GM19397 (cell line): Measurements from ENCODE around the gene CPED1.
A peak's percentile ranks its signal among the peaks of the same experiment; 100 is the strongest.

Experiments
- ATAC-seq: cut with Tn5 transposase; IDR thresholded peaks from one replicate; pipeline ENCODE4 v1.9.1; 2021; ENCODE audit warnings: mild to moderate bottlenecking, moderate library complexity; ENCODE audit not compliant: unreplicated experiment

CPED1 gene

DNA sequence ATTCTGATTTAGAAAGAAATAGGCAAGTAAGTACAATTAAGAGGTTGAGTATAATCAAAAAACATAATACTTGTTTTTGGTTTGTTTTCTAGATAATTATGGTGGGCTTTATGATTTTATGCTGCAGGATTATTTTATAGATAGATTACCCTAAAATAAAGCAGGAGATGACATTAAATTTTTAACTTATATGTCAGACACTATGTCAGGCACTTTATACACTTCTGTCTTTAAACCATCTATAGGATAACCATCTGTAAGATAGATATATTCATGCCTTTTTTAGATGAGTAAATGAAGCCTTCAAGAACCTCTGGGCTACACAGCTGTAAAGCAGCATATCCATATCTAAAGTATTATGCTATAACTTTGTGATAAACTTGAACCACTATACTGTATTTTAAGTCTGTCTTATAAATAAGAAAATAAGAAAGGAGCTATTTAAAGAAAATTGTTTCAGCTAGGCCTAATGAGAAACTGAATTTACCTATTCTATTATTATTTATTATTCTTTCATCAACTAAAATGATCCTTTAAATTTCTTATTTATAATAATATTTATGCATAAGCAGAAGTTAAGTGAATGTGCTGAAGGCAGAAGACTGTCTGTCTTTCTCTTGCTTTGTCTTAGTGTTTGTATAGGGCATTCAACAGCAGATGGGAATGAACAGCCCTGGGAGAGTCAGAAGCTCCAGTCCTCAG is 94.0 kb downstream of the CPED1 start:
- no peak for ATAC-seq

DNA sequence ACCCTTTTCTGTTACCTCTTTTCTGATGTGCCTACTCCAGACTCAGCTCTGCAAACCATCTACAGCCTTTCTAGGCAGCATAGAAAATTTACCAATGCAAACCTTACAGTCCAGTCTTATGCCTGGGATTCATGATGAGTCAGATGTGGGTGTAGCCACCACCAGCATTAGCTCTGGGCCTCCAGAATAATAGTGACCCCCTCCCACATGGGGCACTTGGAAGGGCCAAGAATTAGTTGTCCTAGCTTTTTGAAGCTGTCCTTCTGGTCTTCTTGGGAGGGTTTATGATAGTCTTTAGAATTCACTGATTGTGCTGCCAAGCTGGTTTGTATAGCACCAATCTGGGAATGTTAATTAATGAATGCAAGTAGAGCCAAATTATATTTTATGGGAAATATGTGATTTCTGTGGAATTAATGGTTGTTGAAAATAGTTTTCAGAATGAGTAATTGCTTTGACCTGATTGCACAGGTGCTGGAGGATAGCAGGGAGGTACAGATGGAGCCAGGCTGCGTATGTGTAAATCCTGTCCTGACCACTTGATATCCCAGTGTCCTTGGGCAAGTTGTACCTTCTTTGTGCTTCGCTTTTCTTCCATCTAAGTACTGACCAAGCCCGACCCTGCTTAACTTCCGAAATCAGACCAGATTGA is 94.8 kb downstream of the CPED1 start:
- no peak for ATAC-seq

DNA sequence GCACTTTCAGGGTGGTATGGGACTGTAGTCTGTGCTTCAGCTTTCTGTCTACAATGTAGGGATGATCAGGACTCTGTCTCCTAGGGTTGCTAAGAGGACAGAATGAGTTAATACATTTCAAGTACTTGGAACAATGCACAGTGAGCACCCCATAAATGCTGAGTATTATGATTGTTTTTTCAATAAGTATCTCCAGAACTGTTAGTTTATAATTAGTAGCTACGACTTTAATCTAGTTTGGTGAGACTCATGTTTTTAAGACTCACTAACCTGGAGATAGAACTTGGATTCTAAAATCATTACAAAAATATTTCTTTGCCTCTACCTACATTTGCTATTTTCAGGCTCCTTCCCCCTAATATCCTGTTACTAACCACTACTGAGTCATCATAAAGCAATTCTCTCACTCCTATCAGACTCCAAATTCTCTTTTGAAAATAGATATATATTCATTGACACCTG is 95.3 kb downstream of the CPED1 start:
- no peak for ATAC-seq

DNA sequence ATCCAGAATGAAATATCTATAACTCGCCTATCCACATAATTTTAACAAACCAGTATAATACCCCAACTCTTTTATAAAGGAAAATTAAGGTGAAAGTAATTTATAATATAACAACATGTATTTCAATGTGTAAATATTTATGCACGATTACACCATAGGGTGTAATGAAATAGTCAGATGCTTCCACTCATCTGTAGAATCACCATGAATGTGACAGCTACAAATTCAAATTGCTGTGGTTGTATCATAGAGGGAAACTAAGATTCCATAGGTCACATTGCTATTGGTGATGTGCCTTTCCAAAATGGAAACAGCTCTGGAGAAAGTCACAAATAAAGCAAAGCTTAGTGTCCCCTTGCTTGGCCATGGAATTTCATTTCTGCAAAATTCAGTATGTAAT is 95.7 kb downstream of the CPED1 start:
- ATAC-seq: no peak

DNA sequence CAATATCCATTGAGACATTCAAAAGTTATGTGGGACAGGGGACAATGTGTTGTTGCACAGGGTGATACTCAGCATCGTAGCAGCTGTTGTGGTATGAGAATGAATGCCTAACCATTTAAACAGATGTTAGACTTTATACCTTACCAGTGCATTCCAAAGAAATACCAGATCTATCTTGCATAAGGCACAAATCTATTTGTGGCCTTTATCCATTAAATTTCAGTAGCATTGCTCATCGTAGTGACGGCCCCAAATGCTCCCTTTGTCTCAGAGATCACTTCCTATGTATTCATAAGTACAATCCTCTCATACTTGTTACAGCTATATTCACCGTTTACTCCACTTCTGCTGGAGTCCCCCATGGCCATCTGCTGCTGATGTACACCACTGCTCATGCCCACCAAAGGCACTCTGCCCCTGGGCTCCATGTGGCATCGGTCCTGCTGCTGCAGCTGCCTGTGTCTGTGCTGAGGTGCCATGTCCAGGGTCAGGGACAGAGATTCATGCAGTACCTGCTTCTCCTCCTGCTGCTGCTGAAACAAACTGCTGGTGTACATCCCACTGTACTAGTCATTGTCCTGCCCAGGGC is 96.3 kb downstream of the CPED1 start:
- no peak for ATAC-seq

DNA sequence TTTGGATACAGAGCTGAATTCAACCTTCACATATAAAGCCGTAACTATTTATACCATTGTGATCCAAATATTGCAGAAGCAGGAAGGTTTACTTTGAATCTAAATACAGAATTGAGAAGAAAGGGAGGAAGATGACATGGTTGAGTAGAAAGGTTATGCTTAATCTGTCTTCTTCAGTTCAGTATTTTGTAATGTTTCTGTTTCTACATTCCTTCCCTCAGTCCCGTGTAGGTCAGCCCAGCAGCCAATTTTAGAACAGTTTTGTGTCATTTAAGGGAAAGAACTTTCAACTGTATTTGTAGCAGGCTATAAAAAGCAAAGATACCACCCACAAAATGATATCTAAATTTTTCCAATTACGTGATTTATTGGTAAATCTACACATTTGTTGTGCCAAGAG is 97.4 kb downstream of the CPED1 start:
- no peak for ATAC-seq

DNA sequence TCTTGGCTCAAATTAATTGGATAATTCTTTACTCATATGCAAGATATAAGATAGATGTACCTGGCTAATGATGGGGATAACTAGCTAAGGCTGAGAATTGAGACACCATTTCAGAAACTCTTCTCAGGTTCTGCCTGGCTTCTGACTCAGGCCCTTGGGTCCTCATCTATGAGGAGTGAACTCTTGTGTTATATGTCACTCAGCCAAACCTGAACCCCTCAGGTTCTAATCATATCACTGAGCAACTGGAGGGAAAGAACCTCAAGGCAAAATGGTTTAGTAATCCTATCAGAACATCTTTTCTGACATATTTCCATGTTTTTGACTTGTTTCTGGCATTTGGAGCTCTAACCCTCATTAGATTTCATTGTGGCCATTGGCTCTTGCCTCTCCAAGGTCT is 100.4 kb downstream of the CPED1 start:
- no peak for ATAC-seq

DNA sequence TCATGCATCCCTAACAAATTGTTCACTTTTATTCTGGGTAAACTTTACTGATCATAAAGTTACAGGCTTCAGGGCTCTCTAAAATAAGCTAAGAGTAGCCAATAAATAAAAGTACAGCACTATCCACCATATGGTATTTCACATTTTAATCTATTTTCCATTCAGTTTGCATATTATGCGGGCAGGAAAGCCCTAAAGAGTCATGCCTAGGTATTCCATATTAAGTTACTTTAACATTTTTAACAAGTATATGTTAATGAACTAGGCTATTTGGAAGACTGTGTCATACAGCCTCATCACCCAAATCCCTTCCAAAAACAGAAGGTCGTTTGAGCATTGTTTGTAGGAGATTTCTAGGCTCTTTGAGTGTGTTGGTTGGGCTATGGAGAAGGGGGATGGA is 106.3 kb downstream of the CPED1 start:
- no peak for ATAC-seq

DNA sequence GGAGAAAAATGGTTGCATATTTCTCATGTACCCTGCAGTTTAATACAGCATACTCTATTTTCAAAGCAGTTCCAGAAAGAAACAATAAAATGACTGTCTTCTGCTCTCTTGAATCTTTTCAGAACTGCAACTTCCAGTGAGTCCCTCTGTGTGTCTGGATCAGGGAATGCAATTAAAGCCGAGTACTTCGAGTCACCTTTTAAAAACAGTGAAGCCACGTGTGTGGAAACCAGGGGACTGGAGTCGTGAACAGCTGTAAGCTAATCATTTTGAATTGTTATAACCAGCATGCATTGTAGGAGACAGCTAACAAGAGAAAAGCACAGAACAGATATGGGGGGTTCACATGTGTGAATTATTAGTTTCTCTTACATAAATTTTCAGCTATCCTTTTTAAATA is 109.1 kb downstream of the CPED1 start:
- ATAC-seq: no peak

DNA sequence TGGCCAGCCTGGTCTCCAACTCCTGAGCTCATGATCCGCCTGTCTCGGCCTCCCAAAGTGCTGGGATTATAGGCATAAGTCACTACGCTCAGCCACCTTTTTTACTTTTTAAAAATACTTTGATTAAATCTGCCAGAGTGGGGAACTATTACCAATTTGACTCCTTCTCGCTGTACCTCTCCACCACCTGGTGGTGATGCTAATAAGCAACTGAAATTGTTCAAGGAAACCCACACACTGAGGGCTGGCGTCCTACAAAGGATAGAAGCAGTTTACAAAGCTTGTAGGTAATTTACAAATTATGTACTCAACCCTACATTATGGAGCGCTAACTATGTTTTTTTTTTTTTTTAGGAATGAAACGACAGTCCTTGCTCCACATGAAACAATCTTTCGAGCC is 111.1 kb downstream of the CPED1 start:
- no peak for ATAC-seq

DNA sequence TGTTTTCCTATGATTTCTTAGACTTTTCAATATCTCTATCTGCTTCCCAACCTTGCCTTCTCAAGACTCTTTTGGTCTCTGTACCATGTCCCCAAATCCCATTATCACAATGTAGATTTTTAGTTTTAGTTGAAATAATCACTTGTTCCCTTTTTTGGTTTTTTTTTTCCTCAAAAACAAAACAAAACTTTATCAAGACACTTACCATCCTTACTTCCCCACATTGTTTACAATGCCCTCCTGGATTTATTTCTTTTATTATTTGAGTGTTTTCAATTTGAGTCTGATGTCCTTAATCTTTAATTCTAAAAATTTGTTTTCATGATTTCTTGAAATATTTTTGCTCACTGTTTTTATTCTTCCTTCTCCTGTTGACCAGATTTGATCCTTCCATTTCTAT is 112.6 kb downstream of the CPED1 start:
- ATAC-seq: no peak

DNA sequence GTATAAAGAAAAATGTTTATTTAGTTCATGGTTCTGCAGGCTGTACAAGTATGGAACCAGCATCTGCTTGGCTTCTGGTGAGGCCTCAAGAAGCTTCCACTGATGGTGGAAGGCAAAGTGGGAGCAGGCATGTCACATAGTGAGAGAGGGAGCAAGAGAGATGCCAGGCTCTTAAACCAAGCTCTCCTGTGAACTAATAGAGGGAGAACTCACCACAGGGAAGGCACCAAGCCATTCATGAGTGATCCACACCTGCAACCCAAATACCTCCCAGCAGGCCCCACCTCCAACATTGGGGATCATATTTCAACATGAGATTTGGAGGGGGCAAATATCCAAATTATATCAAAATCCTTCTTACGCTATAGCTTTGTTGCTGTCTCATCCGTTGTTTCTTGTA is 113.1 kb downstream of the CPED1 start:
- no peak for ATAC-seq

DNA sequence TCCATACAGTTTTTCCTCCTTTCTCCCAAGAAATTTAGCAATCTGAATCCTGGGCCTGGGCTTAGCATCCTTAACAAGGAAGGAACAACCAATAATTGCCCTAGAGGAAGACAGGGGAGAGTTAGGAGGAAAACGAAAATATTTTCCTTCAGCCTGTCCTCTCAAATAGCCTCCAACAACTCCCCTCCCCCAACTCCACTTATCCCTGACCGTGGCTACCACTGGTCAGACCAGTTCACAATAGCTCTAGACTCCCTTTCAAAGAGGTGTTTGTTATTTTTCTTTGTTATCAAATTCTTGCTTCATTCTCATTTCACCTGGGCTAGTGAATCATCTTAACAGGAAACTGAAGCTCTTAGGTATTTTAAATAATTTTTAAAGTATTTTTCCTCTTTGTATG is 114.1 kb downstream of the CPED1 start:
- no peak for ATAC-seq

DNA sequence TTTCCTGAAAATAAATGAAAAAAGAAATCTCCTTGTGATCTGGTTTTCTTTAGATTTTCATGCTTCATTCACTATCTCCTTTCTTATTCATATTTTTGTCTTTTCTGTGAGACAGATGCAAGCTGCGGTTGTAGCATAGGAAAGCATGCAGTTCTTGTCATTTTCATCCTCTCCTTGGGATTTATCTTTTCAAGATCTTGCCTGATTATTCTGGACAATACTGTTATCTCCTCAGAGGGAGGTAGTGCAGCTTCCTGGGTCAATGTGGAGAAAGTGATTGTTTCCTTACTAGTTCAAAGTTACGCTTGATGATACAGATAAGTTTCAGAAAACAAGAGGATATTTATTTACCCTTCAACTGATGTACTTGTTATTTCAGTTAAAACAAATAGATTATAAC is 114.6 kb downstream of the CPED1 start:
- ATAC-seq: no peak

DNA sequence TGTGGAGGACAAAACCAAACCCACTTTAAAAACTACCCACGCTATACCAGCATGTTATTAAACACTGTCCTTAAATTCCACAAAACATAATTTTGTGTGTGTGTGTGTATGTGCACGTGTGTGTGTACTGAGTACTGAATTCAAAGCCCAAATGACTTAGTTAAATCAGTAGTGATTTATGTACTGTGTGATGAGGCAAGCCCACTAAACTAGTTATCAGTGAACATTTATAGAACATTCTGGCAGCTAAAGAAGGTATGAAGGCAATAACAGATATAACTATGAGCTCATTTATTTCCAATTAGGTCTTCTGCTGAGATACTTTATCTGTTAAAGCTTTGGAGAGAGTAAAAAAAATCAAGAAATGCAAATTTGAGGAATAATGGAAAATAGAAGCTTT is 115.1 kb downstream of the CPED1 start:
- no peak for ATAC-seq

DNA sequence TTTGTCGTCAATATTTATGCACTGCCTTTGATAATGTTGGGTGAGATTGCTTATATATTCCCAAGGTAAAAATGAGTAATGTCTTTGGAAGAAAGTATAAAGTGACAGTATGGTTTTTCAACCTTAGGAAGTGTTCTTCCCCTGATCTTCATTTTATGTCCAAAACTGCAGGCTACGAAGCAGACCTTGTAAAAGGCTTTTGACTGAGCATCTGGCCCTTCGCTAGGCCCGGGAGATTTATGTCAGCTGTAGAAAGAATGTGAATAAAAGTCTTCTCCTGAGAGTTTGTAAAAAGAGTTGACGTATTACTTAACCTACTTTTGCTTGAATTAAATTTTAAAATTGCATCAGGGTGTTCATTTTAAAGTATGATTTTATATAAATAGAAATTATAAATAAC is 116.8 kb downstream of the CPED1 start:
- no peak for ATAC-seq

DNA sequence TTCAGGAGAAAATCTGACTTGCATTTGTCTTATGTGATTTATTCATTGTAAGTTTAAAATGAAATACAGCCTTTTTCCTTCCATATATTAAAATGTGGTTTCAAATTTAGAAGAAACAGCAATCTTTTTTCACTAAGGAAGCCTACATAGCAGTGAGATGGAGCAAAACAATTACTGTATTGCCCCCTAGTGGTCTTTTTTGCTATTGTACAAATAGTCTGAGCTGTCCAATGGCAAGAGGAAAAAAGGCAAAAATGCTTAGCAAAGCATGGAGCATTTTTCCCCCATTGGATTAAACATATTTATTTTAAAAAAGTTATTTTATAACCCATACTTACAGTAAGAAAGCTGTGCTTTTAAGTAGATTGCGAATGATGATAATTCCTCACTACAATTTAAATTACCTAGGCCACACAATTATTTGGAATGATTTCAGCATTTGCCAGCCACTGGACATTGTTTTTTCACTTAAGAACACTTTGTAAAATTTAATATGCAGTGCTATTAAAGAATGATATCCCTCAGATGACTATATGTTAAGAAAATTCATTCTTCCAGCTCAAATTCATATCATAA is 119.5 kb downstream of the CPED1 start:
- ATAC-seq: peak; percentile 84

DNA sequence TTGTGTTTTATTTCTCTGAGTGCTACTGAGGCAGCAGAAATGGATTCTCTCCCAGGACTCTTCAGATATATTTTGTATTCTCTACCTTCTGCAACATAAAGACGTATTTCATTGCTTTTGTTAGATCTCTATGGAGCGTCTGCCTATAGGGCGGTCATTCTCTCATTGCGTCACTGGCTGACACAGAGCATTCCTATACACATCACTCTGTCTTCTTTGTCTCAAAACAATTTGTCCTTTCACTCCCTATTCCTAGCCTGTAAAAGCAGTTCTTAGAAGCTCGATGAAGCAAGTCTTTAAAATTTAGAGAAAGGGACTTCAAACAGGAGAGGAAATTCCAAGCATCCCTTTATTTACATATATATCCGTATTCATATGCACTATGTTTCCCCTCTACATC is 120.6 kb downstream of the CPED1 start:
- no peak for ATAC-seq

DNA sequence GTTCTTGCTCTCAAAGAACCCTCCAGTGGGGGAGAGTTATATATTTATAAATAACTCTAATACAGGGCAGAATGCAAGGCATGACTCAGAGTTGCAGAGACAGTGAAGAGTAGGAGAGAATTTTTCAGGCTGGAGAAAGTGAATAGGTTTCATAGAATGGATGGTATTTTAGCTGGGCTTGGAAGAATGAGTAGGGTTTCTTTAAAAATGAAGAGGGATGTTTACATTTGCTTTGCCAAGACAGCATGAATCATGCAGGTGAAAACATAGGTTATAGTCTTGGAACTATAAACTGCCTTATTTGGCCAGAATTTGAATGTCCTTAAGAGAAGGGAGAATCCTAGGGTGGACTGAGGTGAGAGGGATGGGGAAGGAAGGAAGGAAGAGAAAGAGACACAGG is 124.8 kb downstream of the CPED1 start:
- ATAC-seq: no peak

DNA sequence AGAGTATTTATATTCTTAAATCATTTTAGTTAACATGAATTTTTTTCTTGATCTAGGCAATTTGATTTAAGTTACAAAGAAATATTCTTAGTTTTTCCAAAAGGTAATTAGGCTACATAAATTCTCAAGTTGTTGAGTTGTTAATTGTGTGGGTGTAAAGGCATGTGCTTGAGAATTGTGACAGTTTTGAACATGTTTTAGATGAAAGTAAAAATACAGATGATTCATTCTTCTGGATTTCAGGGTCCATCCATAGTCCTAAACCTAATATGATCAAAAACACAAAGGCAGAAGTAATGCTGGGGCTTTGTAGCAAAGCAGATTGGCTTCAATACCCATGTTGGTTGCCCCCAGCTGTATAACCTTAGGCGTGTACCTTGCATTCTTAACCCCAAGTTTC is 127.9 kb downstream of the CPED1 start:
- no peak for ATAC-seq

DNA sequence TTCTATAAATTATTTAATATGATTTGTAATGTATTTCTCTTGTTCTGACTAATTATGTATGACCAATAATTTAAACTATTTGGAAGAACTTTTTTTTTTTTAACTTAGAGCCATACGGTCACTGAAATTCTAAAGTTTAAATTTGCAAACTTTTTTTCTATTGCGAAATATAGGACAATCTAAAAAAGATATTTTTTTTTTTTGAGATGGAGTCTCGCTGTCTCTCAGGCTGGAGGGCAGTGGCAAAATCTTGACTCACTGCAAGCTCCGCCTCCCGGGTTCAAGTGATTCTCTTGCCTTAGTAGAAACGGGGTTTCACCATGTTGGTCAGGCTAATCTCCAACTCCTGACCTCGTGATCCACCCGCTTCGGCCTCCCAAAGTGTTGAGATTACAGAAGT is 130.5 kb downstream of the CPED1 start:
- no peak for ATAC-seq

DNA sequence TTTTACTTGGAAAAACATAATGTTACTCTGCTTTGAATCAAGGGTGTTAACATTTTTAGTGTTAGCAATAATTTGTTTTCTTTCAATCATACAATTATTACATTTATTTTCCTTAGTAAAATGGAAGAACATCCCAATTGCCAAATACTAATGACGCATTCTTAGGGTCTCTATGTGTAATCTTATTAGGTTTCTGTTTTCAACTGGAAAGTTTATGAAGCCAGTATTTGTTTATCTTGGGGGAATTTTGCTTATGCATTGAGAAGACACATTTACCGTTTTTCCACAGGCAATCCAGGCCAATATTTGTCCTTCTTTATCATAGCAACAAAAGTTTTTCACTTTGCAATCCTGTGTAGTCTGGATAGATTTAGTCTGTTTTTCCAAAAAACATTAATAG is 134.5 kb downstream of the CPED1 start:
- no peak for ATAC-seq
